GM21526 (cell line): ENCODE measurements around the gene TULP4.
A peak's percentile ranks its signal among the peaks of the same experiment; 100 is the strongest.

Source experiments
- ATAC-seq: cut with Tn5 transposase; IDR thresholded peaks from one replicate; pipeline ENCODE4 v1.9.1; 2021; ENCODE audit warnings: moderate library complexity; ENCODE audit not compliant: unreplicated experiment, low FRiP score

Gene TULP4

GRCh38 chr6:158312165-158312564 lies at the start of gene TULP4:
TULP4 (plus strand) TSS chr6:158312465; CDS start chr6:158314017, 1,552 bp downstream.
- ATAC-seq: no peak

GRCh38 chr6:158262755-158263154 lies 49.5 kb upstream of the TULP4 start:
- ATAC-seq: no peak

- ATAC-seq: no peak
Observed at GRCh38 chr6:158264180-158264579, 48.1 kb upstream of the TULP4 start.

GRCh38 chr6:158266131-158266530 lies 46.1 kb upstream of the TULP4 start:
- no peak for ATAC-seq

GRCh38 chr6:158268361-158269147 lies 43.7 kb upstream of the TULP4 start:
- ATAC-seq: no peak

- ATAC-seq: no peak
Observed at GRCh38 chr6:158269657-158270056, 42.6 kb upstream of the TULP4 start.

GRCh38 chr6:158270389-158271127 lies 41.7 kb upstream of the TULP4 start:
- no peak for ATAC-seq

- no peak for ATAC-seq
Observed at GRCh38 chr6:158272324-158272723, 39.9 kb upstream of the TULP4 start.

GRCh38 chr6:158278004-158278403 lies 34.3 kb upstream of the TULP4 start:
- ATAC-seq: no peak

- ATAC-seq: no peak
Observed at GRCh38 chr6:158279615-158280014, 32.6 kb upstream of the TULP4 start.

GRCh38 chr6:158283304-158283980 lies 28.8 kb upstream of the TULP4 start:
- ATAC-seq: no peak

- no peak for ATAC-seq
Observed at GRCh38 chr6:158284007-158284875, 28.0 kb upstream of the TULP4 start.

GRCh38 chr6:158284876-158285655 lies 27.2 kb upstream of the TULP4 start:
- ATAC-seq: no peak

GRCh38 chr6:158285656-158286021 lies 26.6 kb upstream of the TULP4 start:
- ATAC-seq: no peak

GRCh38 chr6:158286413-158286812 lies 25.9 kb upstream of the TULP4 start:
- no peak for ATAC-seq

GRCh38 chr6:158287047-158287446 lies 25.2 kb upstream of the TULP4 start:
- ATAC-seq: no peak

GRCh38 chr6:158290040-158290439 lies 22.2 kb upstream of the TULP4 start:
- peak; percentile 57 for ATAC-seq

GRCh38 chr6:158290659-158291058 lies 21.6 kb upstream of the TULP4 start:
- peak; percentile 83 for ATAC-seq

GRCh38 chr6:158292016-158292415 lies 20.2 kb upstream of the TULP4 start:
- no peak for ATAC-seq

- ATAC-seq: no peak
Observed at GRCh38 chr6:158293122-158293521, 19.1 kb upstream of the TULP4 start.
